ENCODE measurements around the gene APOBEC3B.
"Not testable (repeated sequence)": the region's sequence is repeated elsewhere in the genome, so short reads cannot be mapped to it uniquely, and the experiment has no call there.

APOBEC3B gene

DNA sequence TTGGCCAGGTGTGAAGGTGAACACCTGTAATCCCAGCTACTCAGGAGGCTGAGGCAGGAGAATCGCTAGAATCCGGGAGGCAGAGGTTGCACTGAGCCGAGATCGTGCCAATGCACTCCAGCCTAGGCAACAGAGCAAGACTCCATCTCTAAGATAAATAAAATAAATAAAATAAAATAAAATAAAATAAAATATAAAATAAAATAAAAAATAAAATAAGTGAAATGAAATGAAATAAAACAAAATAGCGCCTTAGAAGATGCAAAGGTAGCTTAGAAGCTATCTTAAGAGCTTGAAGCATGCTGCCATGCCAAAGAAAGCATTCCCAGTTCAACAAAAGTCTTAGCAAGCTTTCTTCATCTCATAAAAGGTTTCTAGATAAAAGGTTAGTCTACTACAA, 25.0 kb downstream of the APOBEC3B start:
- Histone ChIP-seq H3K9ac (ENCODE audit: low read length in 2 of 2) (no peak overlapping the region), H3K4me1 (ENCODE audit: control insufficient read depth, insufficient read depth, low read length) (peaks cover 5% of the 10 kb centered on the region), H3K27me3 (ENCODE audit: control insufficient read depth in 1 of 2, insufficient read depth in 2 of 2, low read length in 2 of 2) (no peaks in the 10 kb centered on the region), H3K36me3 (ENCODE audit: control insufficient read depth in 2 of 2, insufficient read depth in 2 of 2, low read length in 2 of 2) (no peaks in the 10 kb centered on the region), H3K4me3 (ENCODE audit: low read length in 2 of 2) (no peak overlapping the region), H3K27ac (ENCODE audit: low read length) (no peak overlapping the region), H3K9me3 (ENCODE audit: control insufficient read depth in 2 of 2, low read length in 2 of 2) (no peaks in the 10 kb centered on the region)

DNA sequence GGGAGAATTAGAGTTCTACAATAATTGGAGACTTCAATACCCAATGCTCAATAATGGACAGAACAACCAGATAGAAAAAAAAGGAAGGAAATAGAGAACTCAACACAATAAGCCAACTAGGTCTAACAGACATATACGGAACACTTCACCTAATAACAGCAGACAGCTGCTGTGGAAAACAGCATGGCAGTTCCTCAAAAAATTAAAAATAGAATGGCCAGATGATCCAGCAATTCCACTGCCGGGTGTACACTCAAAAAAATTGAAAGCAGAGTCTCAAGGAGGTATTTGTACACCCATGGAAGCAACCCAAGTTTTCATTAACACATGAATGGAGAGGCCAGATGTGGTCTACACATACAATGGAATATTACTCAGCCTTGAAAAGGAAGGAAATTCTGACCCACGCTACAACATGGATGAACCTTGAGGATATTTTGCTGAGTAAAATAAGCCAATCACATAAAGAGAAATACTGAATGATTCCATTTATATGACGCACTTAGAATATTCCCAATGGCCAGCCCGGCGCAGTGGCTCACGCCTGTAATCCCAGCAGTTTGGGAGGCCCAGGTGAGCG, 26.2 kb downstream of the APOBEC3B start:
- H3K9me3 ChIP-seq (ENCODE audit: control insufficient read depth in 2 of 2, low read length in 2 of 2); H3K36me3 ChIP-seq (ENCODE audit: control insufficient read depth in 2 of 2, insufficient read depth in 2 of 2, low read length in 2 of 2); H3K4me3 ChIP-seq (ENCODE audit: low read length in 2 of 2); H3K9ac ChIP-seq (ENCODE audit: low read length in 2 of 2); H3K4me1 ChIP-seq (ENCODE audit: control insufficient read depth, insufficient read depth, low read length); H3K27me3 ChIP-seq (ENCODE audit: control insufficient read depth in 1 of 2, insufficient read depth in 2 of 2, low read length in 2 of 2); H3K27ac ChIP-seq (ENCODE audit: low read length): not testable (repeated sequence)

DNA sequence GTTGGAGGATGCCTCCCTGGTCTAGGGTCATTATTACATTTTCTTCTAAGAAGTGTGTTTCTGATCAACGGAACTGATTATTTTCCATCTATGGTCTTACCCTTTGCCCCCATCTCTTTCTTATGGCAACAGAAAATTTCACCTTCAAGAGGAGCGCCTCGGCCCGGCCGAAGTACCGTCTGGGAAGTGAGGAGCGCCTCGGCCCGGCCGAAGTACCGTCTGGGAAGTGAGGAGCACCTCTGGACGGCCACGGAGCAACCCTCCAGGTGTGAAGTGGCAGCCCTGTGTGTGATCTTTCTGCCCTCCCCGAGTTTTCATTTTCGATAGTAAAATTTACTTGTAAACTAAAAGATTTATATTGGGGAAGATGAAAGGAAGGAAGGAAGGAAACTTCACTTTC, 28.8 kb downstream of the APOBEC3B start:
- Histone ChIP-seq H3K4me3 (ENCODE audit: low read length in 2 of 2) (no peak overlapping the region), H3K36me3 (ENCODE audit: control insufficient read depth in 2 of 2, insufficient read depth in 2 of 2, low read length in 2 of 2) (no peaks in the 10 kb centered on the region), H3K4me1 (ENCODE audit: control insufficient read depth, insufficient read depth, low read length) (peaks cover 8% of the 10 kb centered on the region), H3K27ac (ENCODE audit: low read length) (no peak overlapping the region), H3K9me3 (ENCODE audit: control insufficient read depth in 2 of 2, low read length in 2 of 2) (no peaks in the 10 kb centered on the region), H3K9ac (ENCODE audit: low read length in 2 of 2) (no peak overlapping the region), H3K27me3 (ENCODE audit: control insufficient read depth in 1 of 2, insufficient read depth in 2 of 2, low read length in 2 of 2) (no peaks in the 10 kb centered on the region)

DNA sequence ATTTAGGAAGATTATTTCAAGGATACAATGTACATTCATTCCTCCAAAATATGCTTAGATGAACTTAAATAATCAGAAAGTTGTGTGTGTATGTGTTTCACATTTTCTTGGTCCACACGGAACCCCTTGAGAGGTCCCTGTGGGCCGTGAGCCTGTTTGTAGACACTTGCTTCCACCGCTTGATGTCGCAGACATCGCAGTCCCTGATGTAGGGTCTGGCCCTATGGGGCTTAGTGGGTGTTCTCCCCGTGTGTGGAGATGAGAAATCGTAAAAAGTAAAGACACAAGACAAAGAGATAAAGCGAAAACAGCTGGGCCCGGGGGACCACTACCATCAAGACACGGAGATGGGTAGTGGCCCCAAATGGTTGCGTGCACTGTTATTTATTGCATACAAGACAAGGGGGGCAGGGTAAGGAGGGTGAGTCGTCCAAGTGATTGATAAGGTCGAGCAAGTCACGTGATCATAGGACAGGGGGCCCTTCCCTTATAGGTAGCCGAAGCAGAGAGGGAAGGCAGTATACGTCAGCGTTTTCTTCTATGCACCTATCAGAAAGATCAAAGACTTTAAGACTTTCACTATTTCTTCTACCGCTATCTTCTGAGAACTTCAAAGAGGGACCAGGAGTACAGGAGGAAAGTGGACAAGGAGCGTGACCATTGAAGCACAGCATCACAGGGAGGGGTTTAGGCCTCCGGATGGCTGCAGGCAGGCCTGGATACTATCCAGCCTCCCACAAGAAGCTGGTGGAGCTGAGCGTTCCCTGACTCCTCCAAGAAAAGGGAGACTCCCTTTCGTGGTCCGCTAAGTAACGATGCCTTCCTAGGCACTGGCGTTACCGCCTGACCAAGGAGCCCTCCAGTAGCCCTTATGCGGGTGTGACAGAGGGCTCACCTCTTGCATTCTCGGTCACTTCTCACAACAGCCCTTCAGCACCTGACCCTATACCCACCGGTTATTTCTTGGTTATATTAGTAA, 30.7 kb downstream of the APOBEC3B start:
- H3K4me1 ChIP-seq (ENCODE audit: control insufficient read depth, insufficient read depth, low read length) = peaks cover 8% of the 10 kb centered on the region
- no peaks in the 10 kb centered on the region for H3K36me3 ChIP-seq (ENCODE audit: control insufficient read depth in 2 of 2, insufficient read depth in 2 of 2, low read length in 2 of 2)
- H3K4me3 ChIP-seq (ENCODE audit: low read length in 2 of 2) = no peak overlapping the region
- H3K9ac ChIP-seq (ENCODE audit: low read length in 2 of 2) = no peak overlapping the region
- H3K27ac ChIP-seq (ENCODE audit: low read length) = no peak overlapping the region
- H3K9me3 ChIP-seq (ENCODE audit: control insufficient read depth in 2 of 2, low read length in 2 of 2) = no peaks in the 10 kb centered on the region
- H3K27me3 ChIP-seq (ENCODE audit: control insufficient read depth in 1 of 2, insufficient read depth in 2 of 2, low read length in 2 of 2) = no peaks in the 10 kb centered on the region

DNA sequence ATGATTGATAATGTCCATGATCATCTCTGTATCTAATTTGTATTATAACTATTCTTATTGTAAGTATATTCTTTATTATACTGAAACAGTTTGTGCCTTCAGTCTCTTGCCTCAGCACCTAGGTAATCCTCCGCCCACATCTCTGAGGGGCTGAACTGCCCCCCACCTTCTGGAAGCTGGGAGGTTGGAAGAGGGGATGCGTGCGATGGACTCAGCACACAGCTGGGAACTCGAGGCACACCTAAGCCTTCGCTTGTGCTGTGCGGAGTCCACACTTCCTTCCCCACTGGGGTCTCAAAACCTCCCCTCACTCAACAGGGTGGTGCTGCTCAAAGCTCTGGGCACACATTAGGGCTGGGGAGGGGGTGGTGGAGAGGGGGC, 31.4 kb downstream of the APOBEC3B start:
- Histone ChIP-seq H3K4me3 (ENCODE audit: low read length in 2 of 2) (peak overlapping the region; percentile 77 to 84), H3K9ac (ENCODE audit: low read length in 2 of 2) (peak overlapping the region; percentile 53 to 69), H3K27ac (ENCODE audit: low read length) (peak overlapping the region; percentile 46)
- not testable (repeated sequence) for H3K27me3 ChIP-seq (ENCODE audit: control insufficient read depth in 1 of 2, insufficient read depth in 2 of 2, low read length in 2 of 2); H3K36me3 ChIP-seq (ENCODE audit: control insufficient read depth in 2 of 2, insufficient read depth in 2 of 2, low read length in 2 of 2); H3K4me1 ChIP-seq (ENCODE audit: control insufficient read depth, insufficient read depth, low read length); H3K9me3 ChIP-seq (ENCODE audit: control insufficient read depth in 2 of 2, low read length in 2 of 2)

DNA sequence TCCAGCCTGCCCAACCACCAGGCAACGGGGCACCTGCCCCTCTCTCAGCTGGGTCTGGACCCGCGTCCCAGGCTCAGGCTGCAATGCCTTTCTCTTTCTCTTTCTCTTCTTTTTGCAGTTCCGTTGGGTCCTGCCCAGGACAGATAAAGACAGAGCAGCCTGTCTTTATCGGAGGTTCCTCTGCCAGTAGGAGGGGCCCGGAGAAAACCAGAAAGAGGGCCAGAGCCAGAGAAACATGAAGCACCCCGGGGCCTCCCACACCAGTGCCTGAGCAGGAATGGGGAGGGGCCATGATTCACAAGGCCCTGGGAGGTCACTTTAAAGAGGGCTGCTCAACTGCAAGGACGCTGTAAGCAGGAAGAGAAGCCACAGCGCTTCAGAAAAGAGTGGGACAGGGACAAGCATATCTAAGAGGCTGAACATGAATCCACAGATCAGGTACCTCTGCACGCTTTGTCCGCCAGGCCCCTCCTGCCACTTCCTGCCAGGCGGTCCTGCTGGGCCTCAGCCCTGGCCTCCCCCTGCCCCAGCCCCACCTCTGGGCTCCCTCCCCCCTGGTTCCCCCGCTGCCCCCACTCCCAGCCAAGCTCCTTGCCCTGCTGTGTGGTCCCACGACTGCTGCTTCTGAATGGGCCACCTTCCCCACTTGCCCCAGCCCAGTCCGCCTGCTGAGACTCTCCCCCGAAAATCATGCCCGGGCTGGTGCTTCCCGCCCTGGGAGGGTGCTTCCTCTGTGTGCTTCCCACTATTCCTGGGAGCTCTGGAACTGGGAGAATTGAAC, 32.0 kb downstream of the APOBEC3B start, which contains the start of gene APOBEC3C:
TSS of gene APOBEC3C (plus strand) at position 316 of the 781 bp plus-strand sequence. CDS start at position 422, 106 bp downstream.
- H3K4me3 ChIP-seq (ENCODE audit: low read length in 2 of 2) = peak within 1 kb of the TSS; percentile 77 to 84
- H3K9me3 ChIP-seq (ENCODE audit: control insufficient read depth in 2 of 2, low read length in 2 of 2) = no peaks in the 10 kb centered on the region
- peak within 1 kb of the TSS; percentile 53 to 69 for H3K9ac ChIP-seq (ENCODE audit: low read length in 2 of 2)
- H3K4me1 ChIP-seq (ENCODE audit: control insufficient read depth, insufficient read depth, low read length) = peaks cover 8% of the 10 kb centered on the region
- H3K27me3 ChIP-seq (ENCODE audit: control insufficient read depth in 1 of 2, insufficient read depth in 2 of 2, low read length in 2 of 2) = no peaks in the 10 kb centered on the region
- H3K27ac ChIP-seq (ENCODE audit: low read length) = peak within 1 kb of the TSS; percentile 46
- H3K36me3 ChIP-seq (ENCODE audit: control insufficient read depth in 2 of 2, insufficient read depth in 2 of 2, low read length in 2 of 2) = peaks cover 0 to 2% of the 10 kb centered on the region in 2 donors

DNA sequence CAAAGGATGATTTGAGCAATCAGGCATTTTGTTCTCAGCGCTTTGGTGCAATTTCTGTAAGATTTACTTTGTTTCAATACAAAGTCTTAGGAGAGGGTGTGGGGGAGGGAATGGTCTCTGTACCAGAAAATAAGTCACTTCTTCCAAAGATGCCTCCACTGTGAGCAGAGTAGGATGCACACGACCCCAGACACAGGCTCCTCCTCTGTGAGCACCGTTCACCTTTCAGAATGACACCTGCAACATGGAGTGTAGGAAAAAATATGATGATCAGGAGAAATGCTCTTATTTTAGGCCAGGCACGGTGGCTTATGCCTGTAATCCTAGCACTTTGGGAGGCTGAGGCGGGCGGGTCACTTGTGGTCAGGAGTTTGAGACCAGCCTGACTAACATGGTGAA, 32.6 kb downstream of the APOBEC3B start:
- not testable (repeated sequence) for H3K9me3 ChIP-seq (ENCODE audit: control insufficient read depth in 2 of 2, low read length in 2 of 2); H3K27me3 ChIP-seq (ENCODE audit: control insufficient read depth in 1 of 2, insufficient read depth in 2 of 2, low read length in 2 of 2); H3K4me1 ChIP-seq (ENCODE audit: control insufficient read depth, insufficient read depth, low read length); H3K36me3 ChIP-seq (ENCODE audit: control insufficient read depth in 2 of 2, insufficient read depth in 2 of 2, low read length in 2 of 2)
- Histone ChIP-seq H3K27ac (ENCODE audit: low read length) (peak overlapping the region; percentile 46), H3K4me3 (ENCODE audit: low read length in 2 of 2) (peak overlapping the region; percentile 77 to 84), H3K9ac (ENCODE audit: low read length in 2 of 2) (peak overlapping the region; percentile 53 to 69)

DNA sequence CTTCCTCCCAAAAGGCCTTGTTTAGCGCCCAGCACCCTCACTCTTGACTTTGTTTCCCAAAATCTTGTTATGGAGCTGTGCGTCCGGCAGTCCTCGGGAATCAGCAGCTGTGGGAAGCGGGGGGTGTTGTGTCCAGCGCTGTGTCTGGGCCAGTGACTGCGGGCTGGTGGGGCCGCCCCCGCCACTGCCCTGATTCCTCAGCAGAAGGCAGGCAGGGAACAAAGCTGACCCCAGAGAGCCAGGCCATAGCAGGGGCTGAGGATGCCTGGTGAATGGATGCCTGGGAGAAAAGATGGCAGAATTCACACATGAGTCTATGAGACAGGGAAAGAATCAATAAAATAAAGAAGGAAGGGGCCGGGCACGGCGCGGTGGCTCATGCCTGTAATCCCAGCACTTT, 34.4 kb downstream of the APOBEC3B start:
- Histone ChIP-seq H3K27me3 (ENCODE audit: control insufficient read depth in 1 of 2, insufficient read depth in 2 of 2, low read length in 2 of 2) (no peaks in the 10 kb centered on the region), H3K4me1 (ENCODE audit: control insufficient read depth, insufficient read depth, low read length) (peaks cover 12% of the 10 kb centered on the region), H3K9me3 (ENCODE audit: control insufficient read depth in 2 of 2, low read length in 2 of 2) (no peaks in the 10 kb centered on the region), H3K4me3 (ENCODE audit: low read length in 2 of 2) (no peak overlapping the region), H3K36me3 (ENCODE audit: control insufficient read depth in 2 of 2, insufficient read depth in 2 of 2, low read length in 2 of 2) (peaks cover 0 to 2% of the 10 kb centered on the region in 2 donors), H3K27ac (ENCODE audit: low read length) (no peak overlapping the region), H3K9ac (ENCODE audit: low read length in 2 of 2) (no peak overlapping the region)

DNA sequence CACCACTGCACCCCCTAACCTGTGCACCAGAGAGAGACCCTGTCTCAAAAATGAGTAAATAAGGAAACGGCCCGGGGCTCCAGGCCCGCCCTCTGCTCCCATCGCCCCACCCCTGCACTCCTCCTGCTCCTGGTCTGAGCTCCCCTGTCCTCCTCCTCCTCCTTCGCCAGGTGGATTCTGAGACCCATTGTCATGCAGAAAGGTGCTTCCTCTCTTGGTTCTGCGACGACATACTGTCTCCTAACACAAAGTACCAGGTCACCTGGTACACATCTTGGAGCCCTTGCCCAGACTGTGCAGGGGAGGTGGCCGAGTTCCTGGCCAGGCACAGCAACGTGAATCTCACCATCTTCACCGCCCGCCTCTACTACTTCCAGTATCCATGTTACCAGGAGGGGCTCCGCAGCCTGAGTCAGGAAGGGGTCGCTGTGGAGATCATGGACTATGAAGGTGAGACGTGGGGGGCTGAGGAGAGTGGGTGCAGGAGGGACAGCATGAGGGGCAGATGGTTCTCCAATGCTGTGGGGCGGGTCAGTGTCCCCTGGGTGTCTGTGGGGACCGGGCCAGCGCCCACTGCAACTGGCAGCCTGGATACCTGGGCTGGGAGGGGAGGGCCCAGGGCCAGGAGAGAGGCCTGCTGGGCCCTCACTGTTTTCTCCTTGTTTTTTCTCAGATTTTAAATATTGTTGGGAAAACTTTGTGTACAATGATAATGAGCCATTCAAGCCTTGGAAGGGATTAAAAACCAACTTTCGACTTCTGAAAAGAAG, 35.6 kb downstream of the APOBEC3B start:
- Histone ChIP-seq H3K9me3 (ENCODE audit: control insufficient read depth in 2 of 2, low read length in 2 of 2) (no peaks in the 10 kb centered on the region), H3K36me3 (ENCODE audit: control insufficient read depth in 2 of 2, insufficient read depth in 2 of 2, low read length in 2 of 2) (peaks cover 0 to 2% of the 10 kb centered on the region in 2 donors), H3K9ac (ENCODE audit: low read length in 2 of 2) (no peak overlapping the region), H3K4me3 (ENCODE audit: low read length in 2 of 2) (no peak overlapping the region), H3K27ac (ENCODE audit: low read length) (no peak overlapping the region), H3K27me3 (ENCODE audit: control insufficient read depth in 1 of 2, insufficient read depth in 2 of 2, low read length in 2 of 2) (no peaks in the 10 kb centered on the region), H3K4me1 (ENCODE audit: control insufficient read depth, insufficient read depth, low read length) (peaks cover 19% of the 10 kb centered on the region)

DNA sequence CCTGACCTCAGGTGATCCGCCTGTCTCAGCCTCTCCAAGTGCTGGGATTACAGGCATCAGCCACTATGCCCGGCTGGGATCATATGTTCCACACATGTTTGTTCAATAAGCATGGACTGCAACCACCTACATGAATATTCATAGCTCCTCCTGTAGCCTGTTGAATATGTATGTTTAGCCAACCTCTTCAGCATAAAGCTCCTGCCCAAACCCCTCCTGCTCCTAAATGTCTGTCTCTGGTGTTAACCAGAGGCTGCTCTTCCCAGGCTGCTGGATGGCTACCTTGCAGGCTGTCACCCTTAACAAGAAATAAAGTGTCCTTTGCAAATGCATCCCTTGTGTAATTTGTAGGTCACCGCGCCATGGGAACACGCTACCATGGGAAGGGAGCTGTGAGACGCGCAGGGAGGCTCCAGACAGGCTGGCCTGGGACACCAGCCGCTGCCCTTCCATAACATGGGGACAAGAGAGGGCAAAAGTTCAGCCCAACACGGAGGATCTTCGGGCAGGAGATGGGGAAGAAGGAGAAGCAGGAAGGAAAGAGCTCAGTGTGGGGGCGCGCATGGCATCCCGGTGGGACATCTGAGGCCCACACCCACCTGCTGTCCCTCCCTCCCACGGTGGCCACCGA, 38.0 kb downstream of the APOBEC3B start:
- peak overlapping the region in 1 of 2 donors; percentile 54 for H3K4me3 ChIP-seq (ENCODE audit: low read length in 2 of 2)
- not testable (repeated sequence) for H3K9ac ChIP-seq (ENCODE audit: low read length in 2 of 2); H3K27ac ChIP-seq (ENCODE audit: low read length); H3K36me3 ChIP-seq (ENCODE audit: control insufficient read depth in 2 of 2, insufficient read depth in 2 of 2, low read length in 2 of 2); H3K9me3 ChIP-seq (ENCODE audit: control insufficient read depth in 2 of 2, low read length in 2 of 2); H3K27me3 ChIP-seq (ENCODE audit: control insufficient read depth in 1 of 2, insufficient read depth in 2 of 2, low read length in 2 of 2)
- H3K4me1 ChIP-seq (ENCODE audit: control insufficient read depth, insufficient read depth, low read length) = peaks cover 15% of the 10 kb centered on the region
